AG08396 (cell line): Measurements from ENCODE around the gene RGS11.

Experiments used
- DNase-seq: peaks from one replicate; pipeline ENCODE4 v3.0.0; 2012; ENCODE audit warnings: low spot score, mixed read lengths

The RGS11 gene

DNA sequence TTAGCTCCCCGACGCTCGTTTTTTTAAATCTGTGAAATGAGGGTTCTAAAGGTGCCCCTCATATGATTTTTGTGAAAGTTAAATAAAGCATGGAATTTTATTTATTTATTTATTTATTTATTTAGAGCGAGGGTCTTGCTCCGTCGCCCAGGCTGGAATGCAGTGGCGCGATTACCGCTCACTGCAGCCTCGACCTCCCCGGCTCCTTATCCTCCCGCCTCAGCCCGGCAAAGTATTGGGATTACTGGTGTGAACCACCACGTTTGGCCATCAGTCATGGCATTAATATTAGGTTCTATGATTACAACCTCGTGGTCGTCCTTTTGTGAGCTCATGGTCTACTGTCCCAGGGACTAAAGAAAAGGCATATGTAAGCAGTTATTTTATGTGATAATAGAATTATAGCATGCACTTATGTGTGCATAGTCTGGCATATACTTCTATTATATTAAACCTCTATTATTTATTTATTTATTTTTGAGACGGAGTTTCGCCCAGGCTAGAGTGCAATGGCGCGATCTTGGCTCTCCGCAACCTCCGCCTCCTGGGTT, 45.9 kb downstream of the RGS11 start:
- DNase-seq: no peak

DNA sequence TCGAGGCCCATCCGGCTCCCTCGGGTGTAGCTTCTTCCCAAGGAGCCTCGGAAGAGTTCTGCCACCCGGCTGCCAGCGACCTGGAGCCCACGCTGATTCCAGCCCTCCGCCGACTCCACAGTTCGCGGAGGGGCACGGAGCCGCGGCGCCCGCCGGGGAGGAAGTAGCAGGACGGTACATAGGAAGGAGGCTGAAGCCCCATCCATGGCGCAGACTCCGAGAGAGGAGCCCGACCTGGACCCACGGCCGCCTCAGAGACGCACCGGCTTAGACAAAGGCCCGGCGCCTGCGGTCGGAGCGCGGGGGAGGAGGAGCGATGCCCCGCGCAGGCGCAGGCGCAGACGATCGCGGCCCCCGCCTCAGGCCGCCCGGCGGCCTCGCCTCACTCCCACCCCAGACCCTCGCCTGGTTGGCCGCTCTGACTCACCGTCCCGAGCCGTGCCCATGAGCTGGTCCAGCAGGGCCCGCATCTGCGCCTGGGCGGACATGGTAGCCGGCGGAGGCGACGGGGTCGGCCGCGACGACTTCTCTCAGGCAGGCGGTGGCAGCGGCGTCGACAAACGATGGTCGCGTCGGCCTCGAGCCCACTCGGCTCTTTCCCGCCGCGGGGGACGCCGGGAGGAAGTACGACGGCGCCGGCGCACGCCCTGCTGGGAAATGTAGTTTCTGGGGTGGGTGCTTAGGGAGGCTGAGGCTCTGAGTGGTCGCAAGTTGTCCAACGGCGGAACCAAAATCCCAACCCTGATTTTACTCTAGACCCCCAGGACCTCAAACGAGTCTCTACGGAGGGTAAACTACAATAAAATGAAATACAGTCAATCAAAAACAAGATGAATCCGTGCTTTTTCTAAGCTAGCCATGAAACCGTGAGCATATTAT, 46.7 kb downstream of the RGS11 start, which contains the start of gene LUC7L:
TSS of gene LUC7L (minus strand) at position 598 of the 879 bp plus-strand sequence. CDS start at position 488, 110 bp downstream.
- peak; percentile 96 for DNase-seq

DNA sequence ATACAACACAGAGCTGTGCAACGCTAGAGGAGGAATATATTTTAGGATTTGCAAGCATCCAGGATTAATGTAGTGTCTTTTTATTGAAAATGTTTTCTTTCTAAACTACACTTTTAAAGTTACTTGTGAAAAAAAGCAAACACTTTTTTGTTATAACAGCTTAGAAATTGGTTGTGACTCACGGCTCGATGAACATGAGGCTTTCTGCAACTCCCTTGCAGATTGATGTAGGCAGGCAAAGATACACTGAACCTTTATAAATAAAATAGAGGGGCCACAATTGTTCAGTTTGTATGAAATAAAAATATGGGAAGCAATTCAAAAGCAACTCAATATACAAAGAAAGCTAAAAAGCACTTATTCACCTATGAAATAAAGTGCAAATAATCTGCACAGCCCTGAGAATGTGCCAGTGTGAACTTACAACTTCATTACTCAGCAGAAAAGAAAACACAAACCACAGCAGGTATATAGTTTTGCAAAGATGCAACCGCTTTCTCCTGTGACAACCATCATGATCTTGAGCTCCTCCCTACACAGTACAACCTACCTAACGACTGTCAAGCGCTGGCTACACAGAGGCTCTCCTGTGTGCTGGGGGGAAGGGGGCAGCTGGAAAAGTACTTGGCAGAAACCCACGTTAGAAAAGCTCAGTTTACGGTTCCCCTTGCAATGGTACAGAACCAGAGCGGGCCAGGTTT, 47.4 kb downstream of the RGS11 start:
- DNase-seq: no peak

DNA sequence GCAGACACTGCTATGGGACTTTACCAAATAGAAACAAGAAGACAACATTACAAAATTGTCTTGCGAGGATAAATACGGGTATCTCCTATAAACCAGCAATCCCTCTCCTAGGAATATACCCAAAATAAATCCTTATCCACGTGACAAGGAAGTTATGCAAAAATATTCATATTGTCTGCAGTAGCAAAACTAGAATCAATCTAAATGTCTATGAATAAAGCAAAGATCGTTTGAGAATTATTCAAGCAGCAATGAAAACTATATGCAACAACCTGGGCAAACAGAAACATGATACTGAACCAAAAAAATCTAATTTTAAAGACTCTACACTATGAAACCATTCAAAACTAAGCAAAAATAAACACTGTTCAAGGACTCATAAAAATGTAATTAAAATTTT, 55.7 kb downstream of the RGS11 start:
- DNase-seq: no peak
